H9 (cell line): Measurements from ENCODE around the gene POU2F1. TPM values are rescaled to one million over a fixed set of nuclear protein-coding genes. Genes with fewer than 3 reads are reported as not detected.

Experiments
- DNase-seq: peaks from one replicate; pipeline ENCODE4 v3.0.0-alpha.2; 2017
- H2AFZ ChIP-seq: one replicate; pipeline ENCODE4 v1.6.1; 2013; ENCODE audit warnings: mild to moderate bottlenecking, low read length, control low read depth, moderate library complexity
- H2AK5ac ChIP-seq: 2 replicates; pipeline ENCODE4 v1.6.1; 2013; ENCODE audit warnings: low read length, control low read depth, mixed read lengths; ENCODE audit not compliant: insufficient read length
- H2BK120ac ChIP-seq: one replicate; pipeline ENCODE4 v1.6.1; 2013; ENCODE audit warnings: low read depth, mild to moderate bottlenecking, low read length, control low read depth, inconsistent platforms; ENCODE audit not compliant: poor library complexity, severe bottlenecking
- H2BK12ac ChIP-seq: 2 replicates; pipeline ENCODE4 v1.6.1; 2013; ENCODE audit warnings: low read length, control low read depth, mixed read lengths, low read depth; ENCODE audit not compliant: insufficient read length
- H2BK15ac ChIP-seq: 2 replicates; pipeline ENCODE4 v1.6.1; 2013; ENCODE audit warnings: low read depth, low read length, control low read depth
- H2BK20ac ChIP-seq: one replicate; pipeline ENCODE4 v1.6.1; 2013; ENCODE audit warnings: low read depth, mild to moderate bottlenecking, low read length, control low read depth, inconsistent platforms; ENCODE audit not compliant: poor library complexity, severe bottlenecking
- H2BK5ac ChIP-seq: 2 replicates; pipeline ENCODE4 v1.6.1; 2013; ENCODE audit warnings: low read length, control low read depth, mixed read lengths; ENCODE audit not compliant: insufficient read length
- H3K14ac ChIP-seq: 2 replicates; pipeline ENCODE4 v1.6.1; 2013; ENCODE audit warnings: low read length, control low read depth; ENCODE audit not compliant: insufficient read depth
- H3K18ac ChIP-seq: 2 replicates; pipeline ENCODE4 v1.6.1; 2013; ENCODE audit warnings: low read depth, mild to moderate bottlenecking, mixed read lengths, low read length, control low read depth; ENCODE audit not compliant: insufficient read length
- H3K23ac ChIP-seq: 2 replicates; pipeline ENCODE4 v1.6.1; 2013; ENCODE audit warnings: low read length, control low read depth, mixed read lengths, low read depth; ENCODE audit not compliant: insufficient read length
- H3K23me2 ChIP-seq: 2 replicates; pipeline ENCODE4 v1.6.1; 2013; ENCODE audit warnings: low read depth, mild to moderate bottlenecking, mixed read lengths, low read length, control low read depth; ENCODE audit not compliant: insufficient read length, poor library complexity, severe bottlenecking
- H3K27ac ChIP-seq: 2 replicates; pipeline ENCODE4 v1.5.1; 2013; ENCODE audit warnings: low read length, control low read depth, mixed read lengths, low read depth; ENCODE audit not compliant: insufficient read length
- H3K27me3 ChIP-seq: 2 replicates; pipeline ENCODE4 v1.6.1; 2013; ENCODE audit warnings: low read length, control low read depth, inconsistent platforms; ENCODE audit not compliant: insufficient read depth
- H3K4ac ChIP-seq: 2 replicates; pipeline ENCODE4 v1.6.1; 2013; ENCODE audit warnings: low read depth, mild to moderate bottlenecking, control low read depth, inconsistent platforms, low read length, moderate library complexity
- H3K4me1 ChIP-seq: 2 replicates; pipeline ENCODE4 v1.6.1; 2013; ENCODE audit warnings: low read length, control low read depth, inconsistent platforms; ENCODE audit not compliant: insufficient read depth
- H3K4me2 ChIP-seq: 2 replicates; pipeline ENCODE4 v1.6.1; 2013; ENCODE audit warnings: low read length, control low read depth, mixed read lengths; ENCODE audit not compliant: insufficient read length, insufficient read depth
- H3K56ac ChIP-seq: 2 replicates; pipeline ENCODE4 v1.6.1; 2013; ENCODE audit warnings: low read depth, mild to moderate bottlenecking, mixed read lengths, low read length, control low read depth; ENCODE audit not compliant: insufficient read length
- H3K79me1 ChIP-seq: 2 replicates; pipeline ENCODE4 v1.6.1; 2013; ENCODE audit warnings: low read depth, mild to moderate bottlenecking, moderate library complexity, low read length, control low read depth, inconsistent platforms; ENCODE audit not compliant: insufficient read depth, poor library complexity, severe bottlenecking
- H3K79me2 ChIP-seq: 2 replicates; pipeline ENCODE4 v1.6.1; 2013; ENCODE audit warnings: low read length, control low read depth, inconsistent platforms; ENCODE audit not compliant: insufficient read depth
- H3K9ac ChIP-seq: 2 replicates; pipeline ENCODE4 v1.6.1; 2013; ENCODE audit warnings: low read length, control low read depth, mixed read lengths; ENCODE audit not compliant: insufficient read length; ENCODE audit errors: extremely low read depth
- H3K9me3 ChIP-seq: one replicate; pipeline ENCODE4 v1.6.1; 2013; ENCODE audit warnings: low read depth, low read length, inconsistent platforms; ENCODE audit not compliant: control insufficient read depth
- H3T11ph ChIP-seq: one replicate; pipeline ENCODE4 v1.6.1; 2013; ENCODE audit warnings: mild to moderate bottlenecking, low read length, control low read depth, inconsistent platforms
- H4K20me1 ChIP-seq: one replicate; pipeline ENCODE4 v1.6.1; 2013; ENCODE audit not compliant: control insufficient read depth, insufficient read length, insufficient read depth
- H4K5ac ChIP-seq: 2 replicates; pipeline ENCODE4 v1.6.1; 2013; ENCODE audit warnings: low read depth, mild to moderate bottlenecking, mixed read lengths, low read length, control low read depth; ENCODE audit not compliant: insufficient read length
- H4K8ac ChIP-seq: replicated peaks from 2 replicates; pipeline ENCODE4 v1.6.1; 2013; ENCODE audit warnings: low read length, control low read depth, mixed read lengths, low read depth; ENCODE audit not compliant: insufficient read length
- H4K91ac ChIP-seq: 2 replicates; pipeline ENCODE4 v1.6.1; 2013; ENCODE audit warnings: low read depth, mild to moderate bottlenecking, moderate library complexity, mixed read lengths, low read length, control low read depth; ENCODE audit not compliant: insufficient read length
- H3K27ac Mint-ChIP-seq, 3 experiments: 2 replicates in 2 of 3; 3 replicates in 1 of 3; pipeline ENCODE4 v1.8.0; 2020 to 2021; ENCODE audit warnings: mixed read lengths in 3 of 3, mild to moderate bottlenecking in 1 of 3, moderate library complexity in 1 of 3
- H3K27me3 Mint-ChIP-seq: 2 replicates; pipeline ENCODE4 v1.8.0; 2021; ENCODE audit warnings: low read depth, mild to moderate bottlenecking, moderate library complexity, mixed read lengths
- H3K36me3 Mint-ChIP-seq, 3 experiments: 2 replicates in 2 of 3; 3 replicates in 1 of 3; pipeline ENCODE4 v1.8.0; 2020 to 2021; ENCODE audit warnings: low read depth in 3 of 3, mixed read lengths in 3 of 3; ENCODE audit not compliant: insufficient read depth in 1 of 3
- H3K4me1 Mint-ChIP-seq, 2 experiments: 2 replicates each; pipeline ENCODE4 v1.8.0; 2020; ENCODE audit warnings: mixed read lengths in 2 of 2
- H3K4me3 Mint-ChIP-seq, 2 experiments: 2 replicates in 1 of 2; 3 replicates in 1 of 2; pipeline ENCODE4 v1.8.0; 2020 to 2021; ENCODE audit warnings: mild to moderate bottlenecking in 2 of 2, mixed read lengths in 2 of 2, moderate library complexity in 1 of 2
- H3K9me3 Mint-ChIP-seq, 2 experiments: 2 replicates in 1 of 2; 3 replicates in 1 of 2; pipeline ENCODE4 v1.8.0; 2020; ENCODE audit warnings: mild to moderate bottlenecking in 2 of 2, mixed read lengths in 2 of 2, moderate library complexity in 1 of 2
- WGBS: extraction: QIAGEN DNeasy Blood & Tissue Kit; methylation state at CpG from one replicate; pipeline ENCODE4 v1.1.7; 2013; ENCODE audit warnings: missing lambda C conversion rate, low lambda C conversion rate, mixed read lengths; ENCODE audit not compliant: insufficient read length; ENCODE audit errors: extremely low coverage; 5-methylcytosine and 5-hydroxymethylcytosine counted together
- total RNA-seq: library from RNA; stranded (reverse); gene quantifications from 2 replicates; pipeline ENCODE4 v1.2.1, GENCODE V29; 2021
- TF ChIP-seq, protein P1 (sequence below): fragments of 200-600 bp; sonication (generic); conservative IDR thresholded peaks from 3 replicates; pipeline ENCODE4 v1.8.0; 2021; ENCODE audit warnings: antibody characterized with exemption, mild to moderate bottlenecking

POU2F1 gene
- total RNA-seq, 1 experiment from 2014 or later = 62.5 TPM

DNA sequence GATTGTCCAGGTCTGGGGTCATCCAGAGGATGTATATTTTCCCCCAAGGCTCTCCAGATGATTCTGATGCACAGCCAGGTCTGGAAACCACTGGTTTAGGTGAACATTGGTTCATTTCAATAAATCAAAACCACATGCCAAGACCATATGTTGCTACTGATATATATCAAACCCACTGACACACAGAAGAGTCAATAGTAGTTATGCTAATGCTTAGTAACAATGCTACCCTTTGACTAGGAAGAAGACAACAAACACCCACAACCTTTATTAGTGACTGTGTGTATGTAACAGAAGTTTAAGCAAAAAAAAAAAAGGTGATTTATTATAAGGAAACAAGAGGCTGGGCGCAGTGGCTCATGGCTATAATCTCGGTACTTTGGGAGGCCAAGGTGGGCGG, 35.6 kb upstream of the POU2F1 start:
- Histone ChIP-seq H3K23me2 (no peaks in the 10 kb centered on the region), H3K18ac (no peak overlapping the region), H2AK5ac (no peak overlapping the region), H2BK12ac (no peak overlapping the region), H2BK20ac (no peak overlapping the region), H3K14ac (no peak overlapping the region), H3K79me1 (no peaks in the 10 kb centered on the region), H4K20me1 (no peaks in the 10 kb centered on the region), H3K4ac (no peak overlapping the region), H3K23ac (no peak overlapping the region), H3K9ac (no peak overlapping the region), H2BK5ac (no peak overlapping the region), H2BK15ac (no peak overlapping the region), H3K79me2 (no peaks in the 10 kb centered on the region), H4K91ac (no peak overlapping the region), H3T11ph (no peak overlapping the region), H3K4me1 (no peaks in the 10 kb centered on the region), H4K8ac (no peak overlapping the region), H2BK120ac (no peak overlapping the region), H3K27ac (no peak overlapping the region), H3K27me3 (no peaks in the 10 kb centered on the region), H3K56ac (no peak overlapping the region), H4K5ac (no peak overlapping the region), H2AFZ (no peak overlapping the region), H3K4me2 (no peak overlapping the region), H3K9me3 (no peaks in the 10 kb centered on the region)
- Mint-ChIP-seq H3K27ac (no peak overlapping the region), H3K4me1 (no peaks in the 10 kb centered on the region), H3K27me3 (peaks cover 2% of the 10 kb centered on the region; the same call in 1 of the 2 replicates), H3K9me3 (peaks cover 0 to 5% of the 10 kb centered on the region in 2 experiments; a peak in 2 of 5 replicates), H3K36me3 (no peaks in the 10 kb centered on the region; a peak in 1 of 7 replicates), H3K4me3 (no peak overlapping the region)
- no peak for DNase-seq
- TF ChIP-seq, protein P1, sequence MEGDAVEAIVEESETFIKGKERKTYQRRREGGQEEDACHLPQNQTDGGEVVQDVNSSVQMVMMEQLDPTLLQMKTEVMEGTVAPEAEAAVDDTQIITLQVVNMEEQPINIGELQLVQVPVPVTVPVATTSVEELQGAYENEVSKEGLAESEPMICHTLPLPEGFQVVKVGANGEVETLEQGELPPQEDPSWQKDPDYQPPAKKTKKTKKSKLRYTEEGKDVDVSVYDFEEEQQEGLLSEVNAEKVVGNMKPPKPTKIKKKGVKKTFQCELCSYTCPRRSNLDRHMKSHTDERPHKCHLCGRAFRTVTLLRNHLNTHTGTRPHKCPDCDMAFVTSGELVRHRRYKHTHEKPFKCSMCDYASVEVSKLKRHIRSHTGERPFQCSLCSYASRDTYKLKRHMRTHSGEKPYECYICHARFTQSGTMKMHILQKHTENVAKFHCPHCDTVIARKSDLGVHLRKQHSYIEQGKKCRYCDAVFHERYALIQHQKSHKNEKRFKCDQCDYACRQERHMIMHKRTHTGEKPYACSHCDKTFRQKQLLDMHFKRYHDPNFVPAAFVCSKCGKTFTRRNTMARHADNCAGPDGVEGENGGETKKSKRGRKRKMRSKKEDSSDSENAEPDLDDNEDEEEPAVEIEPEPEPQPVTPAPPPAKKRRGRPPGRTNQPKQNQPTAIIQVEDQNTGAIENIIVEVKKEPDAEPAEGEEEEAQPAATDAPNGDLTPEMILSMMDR = no peak
- no CpG with 5 or more reads among the region's 3 CpGs for WGBS
